ENCODE measurements around the gene PCK1.

DNA sequence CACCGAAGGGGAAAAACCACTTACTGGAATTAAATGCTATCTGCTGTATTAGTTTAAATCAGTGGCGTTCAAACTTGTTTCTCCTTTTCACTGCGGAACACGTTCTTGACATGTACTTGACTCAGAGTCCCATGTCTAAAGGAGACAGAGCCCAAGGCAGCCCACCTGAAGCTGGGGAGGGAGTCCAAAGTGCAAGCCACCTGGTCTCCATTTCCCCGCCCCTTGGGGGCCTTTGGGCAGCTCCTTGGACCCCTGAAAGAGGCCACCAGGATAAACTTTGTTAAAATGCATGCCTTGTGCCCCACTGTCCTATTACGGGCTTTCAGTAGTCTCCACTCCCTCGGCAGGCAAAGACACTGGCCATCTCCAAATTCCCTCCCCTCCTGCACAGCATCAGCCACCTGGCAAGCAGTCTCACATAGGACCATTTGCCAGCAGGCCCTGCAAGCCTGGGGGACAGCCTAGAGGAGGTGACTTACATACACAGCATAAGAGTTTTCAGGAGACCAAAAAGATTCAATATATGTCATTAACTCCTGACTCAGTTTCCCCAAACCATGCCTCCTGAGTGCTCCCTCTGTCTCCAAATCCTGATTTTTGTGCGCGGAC lies 6.7 kb downstream of the PCK1 start:
- TF ChIP-seq, protein P1, sequence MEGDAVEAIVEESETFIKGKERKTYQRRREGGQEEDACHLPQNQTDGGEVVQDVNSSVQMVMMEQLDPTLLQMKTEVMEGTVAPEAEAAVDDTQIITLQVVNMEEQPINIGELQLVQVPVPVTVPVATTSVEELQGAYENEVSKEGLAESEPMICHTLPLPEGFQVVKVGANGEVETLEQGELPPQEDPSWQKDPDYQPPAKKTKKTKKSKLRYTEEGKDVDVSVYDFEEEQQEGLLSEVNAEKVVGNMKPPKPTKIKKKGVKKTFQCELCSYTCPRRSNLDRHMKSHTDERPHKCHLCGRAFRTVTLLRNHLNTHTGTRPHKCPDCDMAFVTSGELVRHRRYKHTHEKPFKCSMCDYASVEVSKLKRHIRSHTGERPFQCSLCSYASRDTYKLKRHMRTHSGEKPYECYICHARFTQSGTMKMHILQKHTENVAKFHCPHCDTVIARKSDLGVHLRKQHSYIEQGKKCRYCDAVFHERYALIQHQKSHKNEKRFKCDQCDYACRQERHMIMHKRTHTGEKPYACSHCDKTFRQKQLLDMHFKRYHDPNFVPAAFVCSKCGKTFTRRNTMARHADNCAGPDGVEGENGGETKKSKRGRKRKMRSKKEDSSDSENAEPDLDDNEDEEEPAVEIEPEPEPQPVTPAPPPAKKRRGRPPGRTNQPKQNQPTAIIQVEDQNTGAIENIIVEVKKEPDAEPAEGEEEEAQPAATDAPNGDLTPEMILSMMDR (IDR thresholded peaks at IDR 0.05) = no peak
- TF ChIP-seq POLR2AphosphoS5 (IDR thresholded peaks at IDR 0.05) (no peak), POLR2A (IDR thresholded peaks at IDR 0.05) (no peak)
